ENCODE results near the gene AUNIP. TPM values are rescaled to one million over a fixed set of nuclear protein-coding genes. Genes with fewer than 3 reads are reported as not detected.

AUNIP gene
- total and polyA plus RNA-seq, 3 donors from 2014 or later: 14.1 to 28.5 (median 22.5) TPM

GRCh38 chr1:25874635-25875153, 15.4 kb upstream of the AUNIP start:
- 14 to 17% methylated on average over 8 of the region's 8 CpGs for WGBS, 2 donors

GRCh38 chr1:25874209-25874608, 15.0 kb upstream of the AUNIP start:
- no peaks in the 10 kb centered on the region for H3K27me3 ChIP-seq
- intact Hi-C loops (cut with DNase I; ENCODE audit: low total_unique reads): no loop called here
- 76 to 78% methylated on average over 3 of the region's 3 CpGs for WGBS, 2 donors
- DNase-seq: no peak
- TF ChIP-seq POLR2A (IDR thresholded peaks at IDR 0.05): no peak
- no peak for TF ChIP-seq CTCF (IDR thresholded peaks at IDR 0.05)
- no peaks in the 10 kb centered on the region for H3K9me3 ChIP-seq
- H3K27ac ChIP-seq: peak overlapping the region; percentile 81 to 88
- H3K4me1 ChIP-seq: peaks cover 48% of the 10 kb centered on the region
- H3K4me3 ChIP-seq: peak overlapping the region; percentile 71 to 77
- H3K36me3 ChIP-seq (ENCODE audit: low read depth, missing control alignments): no peaks in the 10 kb centered on the region

More at GRCh38 chr1:25874635-25875153, 15.4 kb upstream of the AUNIP start:
- H3K4me3 ChIP-seq: peak overlapping the region; percentile 71 to 77
- peaks cover 53% of the 10 kb centered on the region for H3K4me1 ChIP-seq
- DNase-seq: no peak
- no peaks in the 10 kb centered on the region for H3K27me3 ChIP-seq
- H3K9me3 ChIP-seq: no peaks in the 10 kb centered on the region
- no peaks in the 10 kb centered on the region for H3K36me3 ChIP-seq (ENCODE audit: low read depth, missing control alignments)
- peak overlapping the region; percentile 81 to 88 for H3K27ac ChIP-seq
- TF ChIP-seq CTCF (IDR thresholded peaks at IDR 0.05) (no peak), POLR2A (IDR thresholded peaks at IDR 0.05) (no peak)
- intact Hi-C loops (cut with DNase I; ENCODE audit: low total_unique reads): no loop called here

GRCh38 chr1:25873120-25873519, 13.9 kb upstream of the AUNIP start:
- H3K27ac ChIP-seq: peak overlapping the region in 1 of 2 donors; percentile 38
- intact Hi-C loops (cut with DNase I; ENCODE audit: low total_unique reads): no loop called here
- H3K36me3 ChIP-seq (ENCODE audit: low read depth, missing control alignments): no peaks in the 10 kb centered on the region
- peaks cover 42% of the 10 kb centered on the region for H3K4me1 ChIP-seq
- DNase-seq: peak; percentile 67
- no peaks in the 10 kb centered on the region for H3K27me3 ChIP-seq
- H3K4me3 ChIP-seq: no peak overlapping the region
- H3K9me3 ChIP-seq: no peaks in the 10 kb centered on the region
- 31 to 64% methylated on average over 3 of the region's 3 CpGs for WGBS, 2 donors
- no peak for TF ChIP-seq POLR2A (IDR thresholded peaks at IDR 0.05)
- TF ChIP-seq CTCF (IDR thresholded peaks at IDR 0.05): no peak

GRCh38 chr1:25872713-25873112, 13.5 kb upstream of the AUNIP start:
- H3K4me1 ChIP-seq: peaks cover 42% of the 10 kb centered on the region
- H3K36me3 ChIP-seq (ENCODE audit: low read depth, missing control alignments): no peaks in the 10 kb centered on the region
- H3K4me3 ChIP-seq: no peak overlapping the region
- intact Hi-C loops (cut with DNase I; ENCODE audit: low total_unique reads): no loop called here
- H3K27me3 ChIP-seq: no peaks in the 10 kb centered on the region
- WGBS, 2 donors: 45 to 54% methylated on average over 2 of the region's 2 CpGs
- H3K27ac ChIP-seq: peak overlapping the region in 1 of 2 donors; percentile 38
- no peak for TF ChIP-seq POLR2A (IDR thresholded peaks at IDR 0.05)
- TF ChIP-seq CTCF (IDR thresholded peaks at IDR 0.05): no peak
- no peak for DNase-seq
- H3K9me3 ChIP-seq: no peaks in the 10 kb centered on the region
